Measurements from ENCODE around the gene NAPEPLD. TPM values are rescaled to one million over a fixed set of nuclear protein-coding genes. Genes with fewer than 3 reads are reported as not detected.

NAPEPLD gene
- total RNA-seq (2021; fragmentation: NEBNext Ultra II Directional; extraction: Animal tissue kit (Norgen Biotek cat#: 25700)): 9.1 and 9.9 TPM in 2 replicates
- polyA plus RNA-seq (2011; rRNA removed): 3.2 and 4.2 TPM in 2 replicates
- polyA plus RNA-seq (2011; cell fraction: cytosol; rRNA removed): 4.9 TPM
- polyA plus RNA-seq (2011; cell fraction: nucleus; rRNA removed): 5.1 TPM
- 3.4 to 5.2 TPM (median 3.7 TPM) in 4 replicates for polyA plus RNA-seq (2012, experiment 1 of 2)
- 0.39 TPM for polyA plus RNA-seq (2012, experiment 2 of 2)
- polyA plus RNA-seq (2013, experiment 1 of 2): 8.0 TPM
- 6.3 TPM for polyA plus RNA-seq (2013, experiment 2 of 2)
- polyA minus RNA-seq (2011; rRNA and poly(A)+ RNA removed): 9.0 and 9.7 TPM in 2 replicates
- polyA minus RNA-seq (2011; cell fraction: cytosol; rRNA and poly(A)+ RNA removed): 5.2 TPM
- 23.7 TPM for polyA minus RNA-seq (2011; cell fraction: nucleus; rRNA and poly(A)+ RNA removed)
- long read RNA-seq, experiment 1, partial matches to known transcripts: 0 of 3 reads
- long read RNA-seq, experiment 1, other reads (novel, unspliced or antisense): 2 of 3 reads
- long read RNA-seq, experiment 2, partial matches to known transcripts: 3 of 10 reads
- long read RNA-seq, experiment 2, other reads (novel, unspliced or antisense): 5 of 10 reads

DNA sequence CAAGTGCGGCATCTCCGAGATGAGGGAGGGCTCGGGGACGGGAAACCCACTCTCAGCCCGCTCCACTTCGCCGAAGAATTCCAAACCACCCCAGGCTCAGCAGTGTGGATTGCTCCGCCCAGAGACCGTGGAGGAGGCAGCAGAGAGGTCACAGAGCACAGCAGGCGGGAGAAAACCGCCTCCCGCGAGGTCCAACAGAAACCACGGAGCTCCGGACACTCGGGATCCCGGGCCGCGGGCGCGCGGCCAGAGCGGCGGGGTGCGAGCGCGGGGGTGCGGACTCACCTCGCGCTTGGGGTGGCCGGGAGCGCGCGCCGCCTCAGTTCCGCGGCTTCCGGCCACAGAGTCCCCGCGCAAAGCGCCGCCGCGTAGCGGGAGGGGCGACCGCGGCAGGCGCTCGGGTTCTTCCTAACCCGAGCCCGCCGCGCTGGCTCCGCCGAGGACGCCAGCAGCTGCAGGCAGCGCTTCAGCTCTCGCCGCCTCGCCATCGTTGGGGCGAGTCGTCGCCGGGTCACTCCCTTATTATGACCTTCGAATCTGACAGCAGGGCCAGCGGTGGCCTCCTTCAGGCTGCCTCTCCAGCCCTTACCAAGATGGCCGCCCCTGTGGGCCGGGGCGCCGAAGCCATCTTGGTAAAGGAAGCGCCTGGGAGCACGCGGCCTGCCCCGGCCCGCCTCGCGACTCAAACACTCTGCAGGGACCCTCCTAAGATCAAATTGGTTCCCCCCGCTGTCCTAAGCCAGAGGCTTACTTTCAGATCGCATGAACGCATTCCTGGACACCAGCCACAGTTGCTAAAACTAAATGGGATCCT lies at the start of gene NAPEPLD:
Gene NAPEPLD (minus strand): TSS at position 106 of the 814 bp plus-strand sequence. CDS start 20,323 bp downstream, outside the sequence.
- DNase-seq (ENCODE audit: low read depth in 1 of 2, low spot score in 2 of 2) (peak; percentile 31 to 82), FAIRE-seq (no peak)
- Histone ChIP-seq H2BK20ac (ENCODE audit: low read length) (0 out of 2 replicates have a peak within 1 kb of the TSS, but pooled peaks have one; percentile 13), H3K9me3 (ENCODE audit: insufficient read depth in 2 of 2, low read depth in 1 of 2, low read length in 1 of 2) (no peaks in the 10 kb centered on the region), H2AK5ac (ENCODE audit: low read depth, low read length) (no peak within 1 kb of the TSS), H3K4me1 (replicated peaks in 1 of 4; ENCODE audit: control insufficient read depth in 3 of 4, insufficient read depth in 4 of 4, low read length in 3 of 4) (peaks cover 0 to 5% (median 3%) of the 10 kb centered on the region in 4 experiments; a peak in 3 of 7 replicates), H3K9ac (replicated peaks in 1 of 4; ENCODE audit: extremely low read depth in 1 of 4, low read depth in 3 of 4, low read length in 3 of 4) (peak within 1 kb of the TSS; percentile 50 to 81 (median 77)), H3K23me2 (ENCODE audit: low read depth, low read length) (peaks cover 3% of the 10 kb centered on the region), H4K20me1 (replicated peaks in 1 of 2; ENCODE audit: control insufficient read depth in 1 of 2, insufficient read depth in 2 of 2, low read length in 2 of 2) (no peaks in the 10 kb centered on the region), H3K4ac (replicated peaks; ENCODE audit: insufficient read length, low read depth, low read length) (peak within 1 kb of the TSS; percentile 81), H3K4me3 (ENCODE audit: extremely low read depth in 1 of 4, insufficient read depth in 2 of 4, low read depth in 3 of 4, low read length in 4 of 4) (peak within 1 kb of the TSS; percentile 77 to 86 (median 82)), H2BK120ac (replicated peaks; ENCODE audit: low read depth, low read length) (no peak within 1 kb of the TSS), H2BK5ac (ENCODE audit: low read depth, low read length) (peak within 1 kb of the TSS; percentile 85; the same call in 1 of the 2 replicates), H3K14ac (ENCODE audit: insufficient read length) (no peak within 1 kb of the TSS), H4K8ac (ENCODE audit: extremely low read depth, insufficient read depth, low read length) (peak within 1 kb of the TSS; percentile 99; the same call in 1 of the 2 replicates), H3K79me2 (ENCODE audit: control insufficient read depth in 1 of 2, insufficient read depth in 2 of 2, low read length in 2 of 2) (peaks cover 0 to 32% of the 10 kb centered on the region in 2 experiments; a peak in 2 of 4 replicates), H4K91ac (replicated peaks; ENCODE audit: insufficient read length, low read length) (peak within 1 kb of the TSS; percentile 98), H2BK12ac (ENCODE audit: low read depth, low read length) (peak within 1 kb of the TSS; percentile 81; the same call in 1 of the 2 replicates), H3K4me2 (ENCODE audit: insufficient read depth in 1 of 2, low read depth in 2 of 2, low read length in 2 of 2) (peak within 1 kb of the TSS; percentile 88 to 90), H3K18ac (ENCODE audit: extremely low read depth, low read length) (peak within 1 kb of the TSS; percentile 99), H4K5ac (ENCODE audit: insufficient read length, low read depth, low read length) (peak within 1 kb of the TSS; percentile 99), H3K27ac (ENCODE audit: low read depth, low read length) (peak within 1 kb of the TSS; percentile 61), H3K23ac (ENCODE audit: insufficient read length) (no peak within 1 kb of the TSS), H2BK15ac (ENCODE audit: low read length) (peak within 1 kb of the TSS; percentile 95; the same call in 1 of the 2 replicates), H3K36me3 (ENCODE audit: control insufficient read depth in 2 of 4, insufficient read depth in 4 of 4, low read length in 3 of 4) (no peaks in the 10 kb centered on the region), H3K79me1 (ENCODE audit: low read depth, low read length) (no peaks in the 10 kb centered on the region), H2AFZ (ENCODE audit: low read length) (peak within 1 kb of the TSS; percentile 90), H3K56ac (replicated peaks; ENCODE audit: insufficient read length, low read depth, low read length) (peak within 1 kb of the TSS; percentile 79), H3K27me3 (replicated peaks in 1 of 4; ENCODE audit: control insufficient read depth in 3 of 4, extremely low read depth in 1 of 4, insufficient read depth in 3 of 4, low read length in 3 of 4) (no peaks in the 10 kb centered on the region; a peak in 1 of 7 replicates)
- ChIA-PET CTCF (ENCODE audit: partially characterized antibody) (interaction anchor here (0.6 kb wide), 1 partner anchor 448 kb away, joined by 3 read pairs; no protein-coding TSS in a partner anchor), POLR2A (ENCODE audit: partially characterized antibody) (interaction anchor here (0.8 to 1.6 kb wide), 4 partner anchors 8 to 74 kb away, joined by 3 to 4 read pairs (median 4); partner anchors contain the start of genes ARMC10 and FBXL13)
- WGBS, 2 experiments (ENCODE audit: extremely low coverage in 1 of 2, insufficient coverage in 1 of 2, insufficient read length in 1 of 2, insufficient replicate concordance in 2 of 2, low coverage in 1 of 2, low lambda C conversion rate in 2 of 2, missing lambda C conversion rate in 1 of 2): 5% methylated on average over 76 of the region's 82 CpGs; no CpG with 5 or more reads in 1 of the 2 experiments
- TF ChIP-seq TCF12 (IDR thresholded peaks at IDR 0.05; ENCODE audit: low read depth, low read length) (0 out of 2 replicates have a peak, but pooled peaks have one; percentile 61), RAD21 (IDR thresholded peaks at IDR 0.05 in 1 of 2, conservative IDR thresholded peaks at IDR 0.05 in 1 of 2; ENCODE audit: low read depth in 2 of 2, low read length in 2 of 2) (no peak; a peak in 1 of 4 replicates), GABPA (IDR thresholded peaks at IDR 0.05; ENCODE audit: borderline replicate concordance, insufficient read depth, low read length) (no peak), RNF2 (IDR thresholded peaks at IDR 0.05; ENCODE audit: borderline replicate concordance, low read depth, low read length, missing control alignments, poor library complexity, severe bottlenecking) (no peak), CTBP2 (IDR thresholded peaks at IDR 0.05; ENCODE audit: borderline replicate concordance, insufficient read depth, insufficient read length, low read length) (peak; percentile 56), EZH2 (IDR thresholded peaks at IDR 0.05; ENCODE audit: low read depth, low read length, severe bottlenecking) (no peak)

Measured in H1 (cell line).